Adrenal gland (tissue), 5 donors: ENCODE results near the gene LRRN4.

Experiments used
- POLR2A ChIP-seq, 2 donors: fragments of 450-650 bp; IDR thresholded peaks; one replicate each; pipeline ENCODE4 v1.6.1; 2017; ENCODE audit warnings: antibody characterized with exemption in 2 of 2, mild to moderate bottlenecking in 2 of 2, moderate library complexity in 1 of 2
- TF ChIP-seq, protein P1 (sequence below), 6 experiments: fragments of 450-650 bp in 4 of 6; fragments of 200-600 bp in 2 of 6; sonication (generic) in 1 of 6; IDR thresholded peaks; 1 replicate in 5 of 6; 2 replicates in 1 of 6; pipeline versions ENCODE4 v1.5.1 to v1.8.0; 2016 to 2021; ENCODE audit warnings: antibody characterized with exemption in 6 of 6, mild to moderate bottlenecking in 2 of 6, moderate library complexity in 1 of 6
- donor health status: DM: no; HTN: no; CAD: no.

DNA sequence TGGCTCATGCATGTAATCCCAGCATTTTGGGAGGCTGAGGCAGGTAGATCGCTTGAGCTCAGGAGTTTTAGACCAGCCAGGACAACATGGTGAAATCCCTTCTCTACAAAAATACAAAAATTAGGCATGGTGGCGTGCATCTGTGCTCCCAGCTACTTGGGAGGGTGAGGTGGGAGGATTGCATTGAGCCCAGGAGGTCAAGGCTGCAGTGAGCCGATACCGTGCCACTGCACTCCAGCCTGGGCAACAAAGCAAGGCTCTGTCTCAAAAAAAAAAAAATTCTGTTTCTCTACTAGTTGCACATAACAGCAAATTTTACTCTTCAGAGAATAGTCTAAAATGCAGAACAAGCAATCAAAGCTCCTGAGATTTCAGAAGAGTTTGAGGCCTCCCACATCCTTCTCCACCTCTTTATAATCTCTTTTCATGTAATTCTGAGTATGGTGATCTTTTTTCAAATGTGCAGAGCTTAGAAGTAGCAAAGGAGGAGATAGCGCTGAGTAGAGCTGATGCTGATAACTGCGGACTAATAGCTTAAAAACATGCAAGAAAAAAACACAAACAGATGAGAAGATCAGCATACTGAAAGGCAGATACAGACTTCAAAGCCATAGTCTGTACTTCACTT is 23.3 kb downstream of the LRRN4 start:
- TF ChIP-seq, protein P1, sequence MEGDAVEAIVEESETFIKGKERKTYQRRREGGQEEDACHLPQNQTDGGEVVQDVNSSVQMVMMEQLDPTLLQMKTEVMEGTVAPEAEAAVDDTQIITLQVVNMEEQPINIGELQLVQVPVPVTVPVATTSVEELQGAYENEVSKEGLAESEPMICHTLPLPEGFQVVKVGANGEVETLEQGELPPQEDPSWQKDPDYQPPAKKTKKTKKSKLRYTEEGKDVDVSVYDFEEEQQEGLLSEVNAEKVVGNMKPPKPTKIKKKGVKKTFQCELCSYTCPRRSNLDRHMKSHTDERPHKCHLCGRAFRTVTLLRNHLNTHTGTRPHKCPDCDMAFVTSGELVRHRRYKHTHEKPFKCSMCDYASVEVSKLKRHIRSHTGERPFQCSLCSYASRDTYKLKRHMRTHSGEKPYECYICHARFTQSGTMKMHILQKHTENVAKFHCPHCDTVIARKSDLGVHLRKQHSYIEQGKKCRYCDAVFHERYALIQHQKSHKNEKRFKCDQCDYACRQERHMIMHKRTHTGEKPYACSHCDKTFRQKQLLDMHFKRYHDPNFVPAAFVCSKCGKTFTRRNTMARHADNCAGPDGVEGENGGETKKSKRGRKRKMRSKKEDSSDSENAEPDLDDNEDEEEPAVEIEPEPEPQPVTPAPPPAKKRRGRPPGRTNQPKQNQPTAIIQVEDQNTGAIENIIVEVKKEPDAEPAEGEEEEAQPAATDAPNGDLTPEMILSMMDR (IDR thresholded peaks at IDR 0.05) = no peak
- no peak for TF ChIP-seq POLR2A (IDR thresholded peaks at IDR 0.05)
